Measurements from ENCODE around the gene SMPDL3B. TPM values are rescaled to one million over a fixed set of nuclear protein-coding genes. Genes with fewer than 3 reads are reported as not detected.

Gene SMPDL3B
- total RNA-seq, 1 experiment from 2014 or later = 51.3 TPM

GRCh38 chr1:27915082-27915575 is 19.7 kb upstream of the SMPDL3B start:
- H3K27ac ChIP-seq (ENCODE audit: insufficient read length, low read depth, low read length) = no peak overlapping the region

More at GRCh38 chr1:27915082-27915575, 19.7 kb upstream of the SMPDL3B start:
- no peak overlapping the region for H2AK5ac ChIP-seq (ENCODE audit: insufficient read length, low read length)
- H3K23ac ChIP-seq (ENCODE audit: insufficient read length, low read depth, low read length) = no peak overlapping the region
- H4K91ac ChIP-seq (ENCODE audit: insufficient read length, low read depth, low read length) = no peak overlapping the region
- H3K4me1 Mint-ChIP-seq = peaks cover 0 to 2% of the 10 kb centered on the region in 2 experiments; a peak in 2 of 4 replicates
- no peaks in the 10 kb centered on the region for H3K4me1 ChIP-seq (ENCODE audit: insufficient read depth, low read length)
- no peaks in the 10 kb centered on the region for H3K27me3 ChIP-seq (ENCODE audit: insufficient read depth, low read length)
- no peak overlapping the region for H2BK12ac ChIP-seq (ENCODE audit: insufficient read length, low read depth, low read length)
- H3K4me2 ChIP-seq (ENCODE audit: insufficient read depth, insufficient read length, low read length) = peak overlapping the region; percentile 65
- H4K20me1 ChIP-seq (ENCODE audit: control insufficient read depth, insufficient read depth, insufficient read length) = no peaks in the 10 kb centered on the region
- DNase-seq = no peak
- peak overlapping the region; percentile 89 for H4K5ac ChIP-seq (ENCODE audit: insufficient read length, low read depth, low read length)
- H3K79me1 ChIP-seq (ENCODE audit: insufficient read depth, low read depth, low read length, poor library complexity, severe bottlenecking) = no peaks in the 10 kb centered on the region
- peak overlapping the region; percentile 95 for H3K18ac ChIP-seq (ENCODE audit: insufficient read length, low read depth, low read length)
- H2BK120ac ChIP-seq (ENCODE audit: low read depth, low read length, poor library complexity, severe bottlenecking) = no peak overlapping the region
- no peaks in the 10 kb centered on the region for H3K79me2 ChIP-seq (ENCODE audit: insufficient read depth, low read length)
- no peaks in the 10 kb centered on the region for H3K23me2 ChIP-seq (ENCODE audit: insufficient read length, low read depth, low read length, poor library complexity, severe bottlenecking)
- TF ChIP-seq, protein P1, sequence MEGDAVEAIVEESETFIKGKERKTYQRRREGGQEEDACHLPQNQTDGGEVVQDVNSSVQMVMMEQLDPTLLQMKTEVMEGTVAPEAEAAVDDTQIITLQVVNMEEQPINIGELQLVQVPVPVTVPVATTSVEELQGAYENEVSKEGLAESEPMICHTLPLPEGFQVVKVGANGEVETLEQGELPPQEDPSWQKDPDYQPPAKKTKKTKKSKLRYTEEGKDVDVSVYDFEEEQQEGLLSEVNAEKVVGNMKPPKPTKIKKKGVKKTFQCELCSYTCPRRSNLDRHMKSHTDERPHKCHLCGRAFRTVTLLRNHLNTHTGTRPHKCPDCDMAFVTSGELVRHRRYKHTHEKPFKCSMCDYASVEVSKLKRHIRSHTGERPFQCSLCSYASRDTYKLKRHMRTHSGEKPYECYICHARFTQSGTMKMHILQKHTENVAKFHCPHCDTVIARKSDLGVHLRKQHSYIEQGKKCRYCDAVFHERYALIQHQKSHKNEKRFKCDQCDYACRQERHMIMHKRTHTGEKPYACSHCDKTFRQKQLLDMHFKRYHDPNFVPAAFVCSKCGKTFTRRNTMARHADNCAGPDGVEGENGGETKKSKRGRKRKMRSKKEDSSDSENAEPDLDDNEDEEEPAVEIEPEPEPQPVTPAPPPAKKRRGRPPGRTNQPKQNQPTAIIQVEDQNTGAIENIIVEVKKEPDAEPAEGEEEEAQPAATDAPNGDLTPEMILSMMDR (conservative IDR thresholded peaks at IDR 0.05) = no peak
- no peak overlapping the region for H4K8ac ChIP-seq (replicated peaks; ENCODE audit: insufficient read length, low read depth, low read length)
- no peak overlapping the region; the same call in 1 of the 2 replicates for H3K4ac ChIP-seq (ENCODE audit: low read depth, low read length)
- H3K4me3 Mint-ChIP-seq = peak overlapping the region in 1 of 2 experiments; percentile 99; a peak in 3 of 5 replicates
- H3K9me3 ChIP-seq (ENCODE audit: control insufficient read depth, low read depth, low read length) = no peaks in the 10 kb centered on the region
- H3K14ac ChIP-seq (ENCODE audit: insufficient read depth, low read length) = no peak overlapping the region
- H3K27ac Mint-ChIP-seq = peak overlapping the region in 1 of 3 experiments; percentile 70; a peak in 1 of 7 replicates
- H2AFZ ChIP-seq (ENCODE audit: low read length) = no peak overlapping the region
- H2BK5ac ChIP-seq (ENCODE audit: insufficient read length, low read length) = no peak overlapping the region
- no CpG with 5 or more reads among the region's 7 CpGs for WGBS (ENCODE audit: extremely low coverage, insufficient read length, low lambda C conversion rate)
- no peak overlapping the region for H3K9ac ChIP-seq (ENCODE audit: extremely low read depth, insufficient read length, low read length)
- H3T11ph ChIP-seq (ENCODE audit: low read length) = no peak overlapping the region
- no peak overlapping the region for H2BK20ac ChIP-seq (ENCODE audit: low read depth, low read length, poor library complexity, severe bottlenecking)
- peaks cover 5 to 17% of the 10 kb centered on the region in 2 experiments; a peak in 4 of 5 replicates for H3K9me3 Mint-ChIP-seq
- no peak overlapping the region for H3K56ac ChIP-seq (ENCODE audit: insufficient read length, low read depth, low read length)
- H3K27me3 Mint-ChIP-seq (ENCODE audit: low read depth) = peaks cover 36% of the 10 kb centered on the region
- H3K36me3 Mint-ChIP-seq (ENCODE audit: insufficient read depth in 1 of 3, low read depth in 3 of 3) = peaks cover 6 to 32% (median 20%) of the 10 kb centered on the region in 3 experiments
- no peak overlapping the region for H2BK15ac ChIP-seq (ENCODE audit: low read depth, low read length)
